ENCODE data around the gene NTNG2. TPM values are rescaled to one million over a fixed set of nuclear protein-coding genes. Genes with fewer than 3 reads are reported as not detected.

Gene NTNG2
- total and polyA plus RNA-seq, 12 donors: 0.37 to 21.6 (median 4.7) TPM

DNA sequence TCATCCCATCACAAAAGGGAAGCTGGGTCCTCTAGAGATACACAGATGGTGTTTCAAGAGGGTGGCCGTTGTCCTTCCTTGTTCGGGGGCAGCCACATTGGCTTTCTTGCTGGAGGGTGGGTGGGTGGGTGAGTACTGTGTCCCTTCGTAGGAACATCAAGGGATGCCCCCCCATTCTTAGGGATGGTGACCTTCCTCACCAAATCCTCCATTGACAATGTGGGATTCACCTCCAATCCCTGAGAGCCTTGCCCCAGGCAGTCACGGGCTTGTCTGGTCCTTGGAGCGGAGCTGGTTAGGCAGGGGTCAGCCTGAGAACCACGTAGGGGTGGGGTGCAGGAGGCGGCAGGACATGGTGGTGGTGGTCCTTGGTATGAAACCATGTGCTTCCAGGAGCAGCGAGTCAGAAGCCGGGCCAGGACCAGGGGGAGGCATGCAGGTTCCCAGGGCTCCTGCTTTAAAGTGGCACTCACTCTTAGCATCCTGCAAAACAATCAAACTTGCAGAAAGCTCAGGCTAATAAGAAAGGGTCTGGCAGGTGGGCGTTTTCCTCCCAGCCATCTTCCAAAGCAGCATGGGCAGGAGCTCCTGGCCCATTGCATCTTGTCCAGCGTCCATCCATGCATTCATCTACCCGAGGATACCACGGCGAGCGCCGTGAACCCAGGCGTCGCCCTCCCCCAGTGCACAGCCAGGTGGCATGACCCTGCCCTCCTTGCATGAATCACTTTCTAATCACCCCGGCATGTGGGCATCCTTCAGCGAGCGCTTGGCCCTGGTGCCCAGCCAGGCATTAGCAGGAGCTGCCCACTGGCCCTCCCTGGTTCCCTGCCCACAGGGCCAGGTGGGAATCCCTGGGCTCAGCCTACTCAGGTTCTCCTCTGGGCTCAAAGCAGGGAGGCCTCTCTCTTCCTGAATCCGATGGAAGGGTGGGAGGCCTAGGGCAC, 76.4 kb downstream of the NTNG2 start:
- intact Hi-C loops (cut with DNase I): loop anchor here (5.0 kb wide), 2 partner anchors 71 to 476 kb away; no protein-coding TSS in a partner anchor
- H3K9me3 ChIP-seq (replicated peaks in 1 of 3): no peaks in the 10 kb centered on the region
- WGBS, 4 donors: 73 to 93% (median 79%) methylated on average over 16 to 22 of the region's 22 CpGs

DNA sequence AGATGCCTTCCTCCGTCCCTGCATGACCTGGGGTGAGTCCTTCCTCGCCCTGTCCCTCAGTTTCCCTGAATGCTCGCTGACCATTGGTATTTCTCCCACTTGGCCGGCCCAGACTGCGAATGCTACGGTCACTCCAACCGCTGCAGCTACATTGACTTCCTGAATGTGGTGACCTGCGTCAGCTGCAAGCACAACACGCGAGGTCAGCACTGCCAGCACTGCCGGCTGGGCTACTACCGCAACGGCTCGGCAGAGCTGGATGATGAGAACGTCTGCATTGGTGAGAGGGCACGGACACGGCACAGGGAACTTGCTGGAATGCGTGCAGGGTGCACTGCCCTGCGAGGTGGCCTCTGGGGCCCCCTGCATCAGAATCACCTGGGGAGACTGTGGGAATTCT, 77.1 kb downstream of the NTNG2 start:
- TF ChIP-seq POLR2A (IDR thresholded peaks at IDR 0.05): no peak
- TF ChIP-seq CTCF (IDR thresholded peaks at IDR 0.05): no peak
- Histone ChIP-seq H3K36me3 (replicated peaks in 1 of 2) (no peaks in the 10 kb centered on the region), H3K4me3 (no peak overlapping the region), H3K4me1 (replicated peaks in 1 of 2) (peaks cover 0 to 25% of the 10 kb centered on the region in 2 donors), H3K27ac (no peak overlapping the region), H3K27me3 (no peaks in the 10 kb centered on the region), H3K9me3 (replicated peaks in 1 of 3) (no peaks in the 10 kb centered on the region)
- DNase-seq: no peak
- intact Hi-C loops (cut with DNase I): loop anchor here (5.0 kb wide), 2 partner anchors 72 to 477 kb away; no protein-coding TSS in a partner anchor
- 72 to 85% (median 80%) methylated on average over 11 to 19 of the region's 19 CpGs for WGBS, 4 donors

More for the DNA sequence above, 76.4 kb downstream of the NTNG2 start:
- no peak for DNase-seq
- Histone ChIP-seq H3K4me1 (replicated peaks in 1 of 2) (peaks cover 0 to 18% of the 10 kb centered on the region in 2 donors), H3K27ac (no peak overlapping the region), H3K27me3 (no peaks in the 10 kb centered on the region), H3K4me3 (no peak overlapping the region), H3K36me3 (replicated peaks in 1 of 2) (no peaks in the 10 kb centered on the region)
- TF ChIP-seq CTCF (IDR thresholded peaks at IDR 0.05) (no peak), POLR2A (IDR thresholded peaks at IDR 0.05) (no peak)

GRCh38 chr9:132239518-132239917, 77.7 kb downstream of the NTNG2 start:
- Histone ChIP-seq H3K36me3 (replicated peaks in 1 of 2) (no peaks in the 10 kb centered on the region), H3K4me1 (replicated peaks in 1 of 2) (peaks cover 2 to 30% of the 10 kb centered on the region in 2 donors), H3K27ac (no peak overlapping the region), H3K4me3 (no peak overlapping the region), H3K9me3 (replicated peaks in 1 of 3) (no peaks in the 10 kb centered on the region), H3K27me3 (no peaks in the 10 kb centered on the region)
- intact Hi-C loops (cut with DNase I): loop anchor here (5.0 kb wide), 2 partner anchors 72 to 477 kb away; no protein-coding TSS in a partner anchor
- no peak for DNase-seq
- no peak for TF ChIP-seq CTCF (IDR thresholded peaks at IDR 0.05)
- TF ChIP-seq POLR2A (IDR thresholded peaks at IDR 0.05): no peak
- WGBS, 4 donors: 25 to 67% (median 59%) methylated on average over 3 of the region's 3 CpGs

DNA sequence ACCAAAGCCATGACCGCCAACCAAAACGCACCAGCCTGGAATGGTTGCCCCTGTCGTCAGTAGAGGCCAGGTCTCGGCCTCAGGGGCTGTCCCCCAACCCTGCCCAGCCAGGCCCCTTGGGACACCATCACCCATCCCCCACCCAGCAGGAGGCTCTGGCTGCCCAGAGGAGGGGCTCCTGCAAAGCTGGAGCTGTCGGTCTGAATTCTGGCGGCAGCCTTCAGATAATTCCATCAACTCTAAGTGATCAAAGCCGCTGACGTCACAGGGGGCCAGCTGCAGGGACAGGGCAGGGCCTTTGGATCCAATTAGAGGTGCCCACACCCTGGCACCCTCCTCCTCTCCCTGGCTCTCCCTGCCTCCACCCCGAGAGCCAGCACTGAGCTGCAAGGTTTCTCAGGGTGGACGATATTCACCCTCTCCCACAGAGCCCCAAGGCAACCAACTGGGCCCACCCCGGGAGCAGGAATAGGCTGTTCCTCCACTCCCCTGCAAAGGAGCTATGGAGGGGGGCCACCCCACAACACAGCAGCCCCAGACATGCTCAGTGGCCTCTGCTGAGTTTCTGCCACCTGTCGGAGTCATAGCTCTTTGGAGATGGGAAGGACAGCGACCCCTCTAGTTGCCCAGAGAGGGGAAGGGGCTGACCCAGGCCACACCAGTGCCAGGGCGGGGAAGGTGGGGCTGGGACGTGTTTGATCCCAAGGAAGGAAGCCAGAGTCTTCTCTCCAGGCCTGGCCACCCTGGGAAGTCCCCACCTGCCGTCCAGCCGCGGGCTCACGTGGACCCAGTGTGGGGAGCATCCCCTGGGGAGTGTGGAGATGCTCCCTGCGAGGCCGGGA, 78.4 kb downstream of the NTNG2 start:
- Histone ChIP-seq H3K4me3 (peak overlapping the region in 1 of 4 donors; percentile 72), H3K36me3 (replicated peaks in 1 of 2) (no peaks in the 10 kb centered on the region), H3K27me3 (no peaks in the 10 kb centered on the region), H3K27ac (peak overlapping the region in 2 of 5 donors; percentile 26 to 56), H3K9me3 (replicated peaks in 1 of 3) (no peaks in the 10 kb centered on the region), H3K4me1 (replicated peaks in 1 of 2) (peaks cover 9 to 37% of the 10 kb centered on the region in 2 donors)
- intact Hi-C loops (cut with DNase I): loop anchor here (5.0 kb wide), 2 partner anchors 73 to 478 kb away; no protein-coding TSS in a partner anchor
- peak in 5 of 7 donors; percentile 39 to 82 (median 46) for DNase-seq
- WGBS, 4 donors: 46 to 74% (median 53%) methylated on average over 6 to 21 of the region's 21 CpGs
- TF ChIP-seq POLR2A (IDR thresholded peaks at IDR 0.05) (no peak), CTCF (IDR thresholded peaks at IDR 0.05) (no peak)

Data from adrenal gland (tissue), 12 donors.